ENCODE results near the gene FAM240B.

The FAM240B gene

GRCh38 chr9:38677660-38678303 lies 42.2 kb downstream of the FAM240B start:
- no peak for DNase-seq (ENCODE audit: low read depth)
- no peak for TF ChIP-seq CTCF (IDR thresholded peaks at IDR 0.05; ENCODE audit: control insufficient read depth, insufficient read depth, low read depth, low read length, missing control alignments)
- no peak overlapping the region for H3K4me3 ChIP-seq (ENCODE audit: control insufficient read depth, low read depth, low read length)

GRCh38 chr9:38675831-38676230 lies 44.1 kb downstream of the FAM240B start:
- H3K4me3 ChIP-seq (ENCODE audit: control insufficient read depth, low read depth, low read length), result no peak overlapping the region
- no peak for TF ChIP-seq CTCF (IDR thresholded peaks at IDR 0.05; ENCODE audit: control insufficient read depth, insufficient read depth, low read depth, low read length, missing control alignments)
- no peak for DNase-seq (ENCODE audit: low read depth)

GRCh38 chr9:38675211-38675610 lies 44.7 kb downstream of the FAM240B start:
- H3K4me3 ChIP-seq (ENCODE audit: control insufficient read depth, low read depth, low read length), result no peak overlapping the region
- TF ChIP-seq CTCF (IDR thresholded peaks at IDR 0.05; ENCODE audit: control insufficient read depth, insufficient read depth, low read depth, low read length, missing control alignments), result no peak
- no peak for DNase-seq (ENCODE audit: low read depth)

- DNase-seq (ENCODE audit: low read depth), result no peak
- no peak for TF ChIP-seq CTCF (IDR thresholded peaks at IDR 0.05; ENCODE audit: control insufficient read depth, insufficient read depth, low read depth, low read length, missing control alignments)
- H3K4me3 ChIP-seq (ENCODE audit: control insufficient read depth, low read depth, low read length), result no peak overlapping the region
These were observed 46.3 kb downstream of the FAM240B start for GRCh38 chr9:38673399-38674193.

GRCh38 chr9:38671748-38672147 lies 48.2 kb downstream of the FAM240B start:
- no peak for TF ChIP-seq CTCF (IDR thresholded peaks at IDR 0.05; ENCODE audit: control insufficient read depth, insufficient read depth, low read depth, low read length, missing control alignments)
- H3K4me3 ChIP-seq (ENCODE audit: control insufficient read depth, low read depth, low read length), result no peak overlapping the region
- no peak for DNase-seq (ENCODE audit: low read depth)

- DNase-seq (ENCODE audit: low read depth), result no peak
- TF ChIP-seq CTCF (IDR thresholded peaks at IDR 0.05; ENCODE audit: control insufficient read depth, insufficient read depth, low read depth, low read length, missing control alignments), result no peak
- H3K4me3 ChIP-seq (ENCODE audit: control insufficient read depth, low read depth, low read length), result no peak overlapping the region
These were observed 48.6 kb downstream of the FAM240B start for GRCh38 chr9:38671372-38671731.
